Left ventricle myocardium inferior (tissue), 1 donor: Measurements from ENCODE around the gene TRAPPC1. TPM values are rescaled to one million over a fixed set of nuclear protein-coding genes. Genes with fewer than 3 reads are reported as not detected.

Experiments used
- DNase-seq: peaks from one replicate; pipeline ENCODE4 v3.0.0-alpha.2; 2020
- H3K27ac ChIP-seq: fragments of 200-600 bp; replicated peaks from 2 replicates; pipeline ENCODE4 v1.8.0; 2021
- H3K27me3 ChIP-seq: fragments of 200-600 bp; 2 replicates; pipeline ENCODE4 v1.8.0; 2021; ENCODE audit warnings: low read depth
- H3K36me3 ChIP-seq: fragments of 200-600 bp; 2 replicates; pipeline ENCODE4 v1.8.0; 2021
- H3K4me1 ChIP-seq: fragments of 200-600 bp; 2 replicates; pipeline ENCODE4 v1.8.0; 2021
- H3K4me3 ChIP-seq: fragments of 200-600 bp; 2 replicates; pipeline ENCODE4 v1.8.0; 2021; ENCODE audit warnings: mild to moderate bottlenecking, moderate library complexity
- H3K9me3 ChIP-seq: fragments of 200-600 bp; replicated peaks from 2 replicates; pipeline ENCODE4 v1.8.0; 2021
- intact Hi-C: fragments of 100-400 bp; cut with micrococcal nuclease; formaldehyde crosslinking; loops from one replicate; pipeline ENCODE4 v1.11.0; 2022
- total RNA-seq: library from RNA; stranded (reverse); fragmentation: NEBNext Ultra II Directional; extraction: Animal tissue kit (Norgen Biotek cat#: 25700); gene quantifications from one replicate; pipeline ENCODE4 v1.2.1, GENCODE V29; 2021
- TF ChIP-seq, protein P1 (sequence below): fragments of 200-600 bp; IDR thresholded peaks from 2 replicates; pipeline ENCODE4 v1.8.0; 2021; ENCODE audit warnings: antibody characterized with exemption, mild to moderate bottlenecking, borderline replicate concordance
- donor health status: DM: no; HTN: yes; CAD: no; lungs with severe emphysema.

TRAPPC1 gene
- total RNA-seq, 1 donor from 2014 or later: 111 TPM

DNA sequence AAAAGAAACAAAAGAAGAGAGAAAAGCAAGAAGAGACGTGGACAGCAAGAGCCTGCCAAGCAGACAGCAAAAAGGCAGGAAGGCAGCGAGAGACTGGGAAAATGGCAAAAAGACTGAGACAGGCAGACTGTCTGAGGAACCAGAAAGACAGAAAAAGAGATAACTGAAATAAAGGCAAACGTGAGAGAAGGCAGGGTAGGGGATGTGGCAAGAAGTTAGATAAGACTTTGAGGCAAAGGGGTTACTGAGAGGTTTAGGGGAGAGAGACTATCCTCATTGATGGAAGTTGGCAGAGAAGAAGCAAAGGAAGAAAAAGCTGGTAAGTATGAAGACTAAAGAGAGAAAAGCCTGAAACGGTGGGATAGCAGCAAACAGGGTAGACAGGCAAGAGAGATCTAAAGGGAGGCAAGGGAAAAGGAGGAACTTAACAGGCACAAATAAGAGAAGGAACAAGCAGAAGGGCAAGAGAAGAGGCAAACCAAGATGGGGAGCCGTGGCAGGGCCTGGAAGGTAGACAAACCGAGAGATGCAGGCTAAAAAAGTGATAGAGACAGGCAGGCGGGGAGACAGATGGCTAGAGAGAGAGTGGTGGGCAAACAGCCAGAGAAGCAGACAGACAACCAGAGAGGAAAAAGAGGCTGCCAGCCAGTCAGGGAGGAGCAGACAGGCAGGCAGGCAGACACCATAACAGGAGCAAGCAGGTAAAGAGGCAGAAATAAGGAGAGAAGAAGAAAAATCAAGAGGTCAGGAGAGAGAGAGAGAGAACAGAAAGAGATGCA is 50.3 kb downstream of the TRAPPC1 start:
- Histone ChIP-seq H3K4me3 (no peak overlapping the region), H3K9me3 (no peaks in the 10 kb centered on the region), H3K4me1 (peaks cover 34% of the 10 kb centered on the region), H3K27me3 (no peaks in the 10 kb centered on the region), H3K36me3 (peaks cover 12% of the 10 kb centered on the region), H3K27ac (no peak overlapping the region)
- intact Hi-C loops: no loop called here
- TF ChIP-seq, protein P1, sequence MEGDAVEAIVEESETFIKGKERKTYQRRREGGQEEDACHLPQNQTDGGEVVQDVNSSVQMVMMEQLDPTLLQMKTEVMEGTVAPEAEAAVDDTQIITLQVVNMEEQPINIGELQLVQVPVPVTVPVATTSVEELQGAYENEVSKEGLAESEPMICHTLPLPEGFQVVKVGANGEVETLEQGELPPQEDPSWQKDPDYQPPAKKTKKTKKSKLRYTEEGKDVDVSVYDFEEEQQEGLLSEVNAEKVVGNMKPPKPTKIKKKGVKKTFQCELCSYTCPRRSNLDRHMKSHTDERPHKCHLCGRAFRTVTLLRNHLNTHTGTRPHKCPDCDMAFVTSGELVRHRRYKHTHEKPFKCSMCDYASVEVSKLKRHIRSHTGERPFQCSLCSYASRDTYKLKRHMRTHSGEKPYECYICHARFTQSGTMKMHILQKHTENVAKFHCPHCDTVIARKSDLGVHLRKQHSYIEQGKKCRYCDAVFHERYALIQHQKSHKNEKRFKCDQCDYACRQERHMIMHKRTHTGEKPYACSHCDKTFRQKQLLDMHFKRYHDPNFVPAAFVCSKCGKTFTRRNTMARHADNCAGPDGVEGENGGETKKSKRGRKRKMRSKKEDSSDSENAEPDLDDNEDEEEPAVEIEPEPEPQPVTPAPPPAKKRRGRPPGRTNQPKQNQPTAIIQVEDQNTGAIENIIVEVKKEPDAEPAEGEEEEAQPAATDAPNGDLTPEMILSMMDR: no peak
- DNase-seq: no peak

Other genes starting within 250 kb of the TRAPPC1 start
- gene TP53, start 244.5 kb downstream of the TRAPPC1 start, total RNA-seq: 11.7 TPM
- gene WRAP53, start 243.5 kb downstream of the TRAPPC1 start, total RNA-seq: 4.7 TPM
- not detected for gene EFNB3, start 226.7 kb downstream of the TRAPPC1 start, total RNA-seq
- 0.33 TPM for gene DNAH2, start 214.2 kb downstream of the TRAPPC1 start, total RNA-seq
- gene KDM6B, start 97.7 kb downstream of the TRAPPC1 start, total RNA-seq: 23.3 TPM
- gene TMEM88, start 76.9 kb downstream of the TRAPPC1 start, total RNA-seq: 26.4 TPM
- gene NAA38, start 74.4 kb downstream of the TRAPPC1 start, total RNA-seq: 89.8 TPM
- 17.8 TPM for gene CYB5D1, start 73.9 kb downstream of the TRAPPC1 start, total RNA-seq
- gene CHD3, start 43.2 kb downstream of the TRAPPC1 start, total RNA-seq: 15.6 TPM
- 1.0 TPM for gene RNF227, start 15.7 kb downstream of the TRAPPC1 start, total RNA-seq
- 0.30 TPM for gene KCNAB3, start 2.1 kb downstream of the TRAPPC1 start, total RNA-seq
- 8.7 TPM for gene CNTROB, start 260 bp upstream of the TRAPPC1 start, total RNA-seq
- not detected for gene GUCY2D, start 70.7 kb upstream of the TRAPPC1 start, total RNA-seq
- gene ALOX15B, start 107.1 kb upstream of the TRAPPC1 start, total RNA-seq: not detected
- gene ALOX12B, start 155.8 kb upstream of the TRAPPC1 start, total RNA-seq: not detected
- not detected for gene ALOXE3, start 186.6 kb upstream of the TRAPPC1 start, total RNA-seq
- gene HES7, start 192.2 kb upstream of the TRAPPC1 start, total RNA-seq: not detected
- gene PER1, start 220.5 kb upstream of the TRAPPC1 start, total RNA-seq: 109 TPM
- 59.6 TPM for gene VAMP2, start 231.0 kb upstream of the TRAPPC1 start, total RNA-seq
- 7.9 TPM for gene TMEM107, start 244.4 kb upstream of the TRAPPC1 start, total RNA-seq